ENCODE results near the gene MED31. TPM values are rescaled to one million over a fixed set of nuclear protein-coding genes. Genes with fewer than 3 reads are reported as not detected.

MED31 gene
- total RNA-seq, 1 donor, result 12.3 TPM

DNA sequence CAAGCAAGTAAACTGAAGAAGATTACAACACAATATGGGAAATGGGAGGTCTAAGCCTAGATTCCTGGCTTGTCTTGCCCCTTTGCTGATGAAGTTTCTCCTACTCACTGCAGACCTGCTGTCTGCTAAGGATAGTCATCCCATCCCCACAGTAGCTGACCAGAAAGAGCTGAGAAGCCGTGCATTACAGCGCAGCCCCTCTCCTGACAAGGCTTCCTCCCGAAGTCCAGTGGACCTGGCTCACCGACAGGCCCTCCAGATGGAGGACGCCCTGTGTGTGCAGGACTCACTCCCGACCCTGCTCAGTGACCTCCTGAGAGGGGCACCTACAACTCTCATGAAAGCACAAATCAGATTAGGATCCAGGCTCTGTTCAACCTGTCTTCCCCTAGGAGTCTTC lies 46.3 kb downstream of the MED31 start:
- H3K4me3 ChIP-seq (ENCODE audit: low read depth, low read length), result no peak overlapping the region
- no peak for DNase-seq (ENCODE audit: low read depth)
- TF ChIP-seq, protein P1, sequence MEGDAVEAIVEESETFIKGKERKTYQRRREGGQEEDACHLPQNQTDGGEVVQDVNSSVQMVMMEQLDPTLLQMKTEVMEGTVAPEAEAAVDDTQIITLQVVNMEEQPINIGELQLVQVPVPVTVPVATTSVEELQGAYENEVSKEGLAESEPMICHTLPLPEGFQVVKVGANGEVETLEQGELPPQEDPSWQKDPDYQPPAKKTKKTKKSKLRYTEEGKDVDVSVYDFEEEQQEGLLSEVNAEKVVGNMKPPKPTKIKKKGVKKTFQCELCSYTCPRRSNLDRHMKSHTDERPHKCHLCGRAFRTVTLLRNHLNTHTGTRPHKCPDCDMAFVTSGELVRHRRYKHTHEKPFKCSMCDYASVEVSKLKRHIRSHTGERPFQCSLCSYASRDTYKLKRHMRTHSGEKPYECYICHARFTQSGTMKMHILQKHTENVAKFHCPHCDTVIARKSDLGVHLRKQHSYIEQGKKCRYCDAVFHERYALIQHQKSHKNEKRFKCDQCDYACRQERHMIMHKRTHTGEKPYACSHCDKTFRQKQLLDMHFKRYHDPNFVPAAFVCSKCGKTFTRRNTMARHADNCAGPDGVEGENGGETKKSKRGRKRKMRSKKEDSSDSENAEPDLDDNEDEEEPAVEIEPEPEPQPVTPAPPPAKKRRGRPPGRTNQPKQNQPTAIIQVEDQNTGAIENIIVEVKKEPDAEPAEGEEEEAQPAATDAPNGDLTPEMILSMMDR (IDR thresholded peaks at IDR 0.05; ENCODE audit: insufficient read depth, low read length), result no peak

DNA sequence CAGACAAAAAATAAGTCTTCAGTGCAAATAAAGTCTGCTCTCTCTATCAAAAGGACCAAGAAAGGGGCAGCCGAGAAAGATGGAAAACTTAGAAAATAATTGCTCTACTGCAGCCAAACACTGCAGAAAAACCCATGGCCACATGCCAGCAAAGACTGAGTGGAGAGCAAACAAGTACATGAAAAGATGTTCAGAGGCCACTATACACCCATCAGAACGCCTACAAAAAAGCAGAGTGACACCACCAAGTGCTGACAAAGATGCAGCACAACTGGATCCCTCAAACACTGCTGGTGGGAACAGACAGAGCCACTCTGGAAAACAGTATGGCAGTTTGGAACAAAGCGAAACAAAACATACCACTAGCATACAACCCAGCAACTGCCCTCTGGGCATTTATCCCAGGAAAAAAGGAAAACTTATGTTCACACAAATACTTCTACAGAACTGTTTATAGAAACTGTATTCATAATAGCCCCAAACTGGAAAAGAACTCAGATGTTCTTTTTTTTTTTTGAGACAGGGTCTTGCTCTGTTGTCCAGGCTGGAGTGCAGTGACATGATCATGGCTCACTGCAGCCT lies 47.6 kb downstream of the MED31 start:
- peak; percentile 23 for DNase-seq (ENCODE audit: low read depth)
- H3K4me3 ChIP-seq (ENCODE audit: low read depth, low read length), result no peak overlapping the region

DNA sequence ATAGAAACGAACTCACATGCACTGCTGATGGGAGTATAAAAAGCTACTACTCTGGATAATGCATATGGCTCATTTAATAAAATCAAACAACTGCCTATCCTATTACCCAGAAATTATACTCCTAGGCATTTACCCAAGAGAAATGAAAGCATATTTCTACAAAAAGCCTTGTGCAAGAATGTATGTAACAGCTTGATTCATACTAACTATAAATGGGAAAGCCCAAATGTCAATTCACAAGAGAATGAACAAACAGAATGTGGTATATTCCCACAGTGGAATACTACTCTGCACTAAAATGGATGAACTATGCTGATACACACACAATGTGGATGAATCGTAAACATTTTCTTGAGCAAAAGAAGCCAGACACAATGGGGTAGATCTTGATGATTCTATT lies 49.3 kb downstream of the MED31 start:
- TF ChIP-seq, protein P1 (IDR thresholded peaks at IDR 0.05; ENCODE audit: insufficient read depth, low read length), result no peak
- H3K4me3 ChIP-seq (ENCODE audit: low read depth, low read length), result no peak overlapping the region

More for the DNA sequence above, 47.6 kb downstream of the MED31 start:
- TF ChIP-seq, protein P1 (IDR thresholded peaks at IDR 0.05; ENCODE audit: insufficient read depth, low read length), result no peak

DNA sequence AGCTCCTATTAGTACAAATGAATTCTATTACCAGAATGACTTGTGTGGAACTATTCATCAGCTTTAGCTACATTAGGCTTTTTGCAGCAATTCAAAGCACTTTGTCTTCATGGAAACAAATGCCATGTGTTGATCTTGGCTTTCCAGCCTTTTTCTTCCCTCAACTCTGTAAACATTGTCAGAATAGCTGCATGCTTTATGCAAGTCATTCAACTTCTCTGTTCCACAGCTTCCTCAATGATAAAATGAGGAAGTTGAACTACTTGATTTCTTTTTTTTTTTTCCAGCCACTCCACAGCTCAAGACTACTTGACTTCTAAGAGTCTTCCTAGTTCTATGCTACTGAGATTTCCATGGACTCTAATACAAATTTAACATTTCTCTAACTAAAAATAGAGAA lies 52.0 kb downstream of the MED31 start:
- H3K4me3 ChIP-seq (ENCODE audit: low read depth, low read length), result no peak overlapping the region
- TF ChIP-seq, protein P1 (IDR thresholded peaks at IDR 0.05; ENCODE audit: insufficient read depth, low read length), result no peak
- no peak for DNase-seq (ENCODE audit: low read depth)

More for the DNA sequence above, 49.3 kb downstream of the MED31 start:
- DNase-seq (ENCODE audit: low read depth), result no peak

DNA sequence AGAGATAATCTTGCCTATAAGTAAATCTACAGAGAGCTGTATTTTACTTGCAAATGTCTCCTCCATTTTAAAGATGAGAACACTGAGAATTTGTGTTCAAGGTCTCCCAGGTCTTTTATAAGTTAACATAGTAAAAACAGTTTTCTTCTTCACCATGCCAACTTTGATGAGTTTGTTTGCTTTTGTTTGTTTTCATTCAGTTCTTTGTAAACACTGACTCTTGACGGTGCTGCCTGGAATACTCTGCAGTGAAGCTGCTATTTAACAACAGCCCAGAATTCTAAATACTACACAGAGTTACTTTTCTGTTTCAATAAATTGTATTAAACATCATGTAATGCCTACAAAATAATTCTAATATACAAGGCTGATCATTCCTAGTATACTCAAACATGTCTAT lies 53.7 kb downstream of the MED31 start:
- DNase-seq (ENCODE audit: low read depth), result no peak
- H3K4me3 ChIP-seq (ENCODE audit: low read depth, low read length), result no peak overlapping the region
- TF ChIP-seq, protein P1 (IDR thresholded peaks at IDR 0.05; ENCODE audit: insufficient read depth, low read length), result no peak

DNA sequence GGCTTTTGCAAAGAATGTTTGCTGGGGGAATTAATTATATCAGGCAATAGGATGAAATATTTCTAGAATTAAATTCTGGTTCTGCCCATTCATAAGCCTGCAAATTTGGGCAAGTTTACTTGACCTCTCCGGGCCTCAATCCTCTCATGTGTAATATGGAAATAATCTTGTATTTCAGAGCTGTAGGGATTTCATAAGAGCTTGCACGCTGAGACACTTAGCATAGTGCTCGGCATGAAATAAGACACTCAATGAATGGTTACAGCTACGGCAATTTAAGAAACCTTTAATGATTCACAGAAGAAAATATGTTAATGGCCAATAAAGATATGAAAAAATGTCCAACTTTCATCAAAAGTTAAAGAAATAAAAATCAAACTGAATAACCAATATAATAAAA lies 54.5 kb downstream of the MED31 start:
- H3K4me3 ChIP-seq (ENCODE audit: low read depth, low read length), result no peak overlapping the region
- TF ChIP-seq, protein P1 (IDR thresholded peaks at IDR 0.05; ENCODE audit: insufficient read depth, low read length), result no peak
- DNase-seq (ENCODE audit: low read depth), result no peak

DNA sequence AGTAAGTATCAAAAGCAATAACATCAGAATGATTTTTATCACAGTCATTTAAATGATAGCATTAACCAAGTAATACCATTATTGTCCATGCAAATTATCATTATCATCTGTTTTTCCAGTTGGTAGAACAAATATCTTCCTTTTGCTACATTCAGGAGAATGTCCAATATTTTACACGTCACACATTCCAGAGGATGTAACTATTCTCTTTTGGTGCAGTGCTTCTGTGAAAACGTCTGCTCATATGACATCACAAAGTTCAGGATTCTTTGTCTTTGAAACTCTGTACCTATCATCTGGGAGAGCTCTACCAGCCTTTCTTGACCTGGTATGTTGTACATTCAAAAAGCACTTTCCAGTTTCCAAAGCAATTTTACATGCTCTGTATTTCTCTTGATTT lies 54.9 kb downstream of the MED31 start:
- no peak for DNase-seq (ENCODE audit: low read depth)
- TF ChIP-seq, protein P1 (IDR thresholded peaks at IDR 0.05; ENCODE audit: insufficient read depth, low read length), result no peak
- H3K4me3 ChIP-seq (ENCODE audit: low read depth, low read length), result no peak overlapping the region
